GM19239 (cell line): ENCODE measurements around the gene CRISPLD2.

ENCODE experiments used
- DNase-seq: peaks from one replicate; pipeline ENCODE4 v3.0.0; 2011; ENCODE audit warnings: low spot score; ENCODE audit not compliant: insufficient read length
- FAIRE-seq: peaks from 2 replicates; lab custom pipeline; 2011; peaks lifted over from hg19 to GRCh38; lab: Jason Lieb, UNC

The CRISPLD2 gene

GRCh38 chr16:84898447-84898846, 78.7 kb downstream of the CRISPLD2 start:
- DNase-seq (no peak), FAIRE-seq (no peak)

GRCh38 chr16:84899414-84899813, 79.6 kb downstream of the CRISPLD2 start:
- FAIRE-seq: no peak
- no peak for DNase-seq

DNA sequence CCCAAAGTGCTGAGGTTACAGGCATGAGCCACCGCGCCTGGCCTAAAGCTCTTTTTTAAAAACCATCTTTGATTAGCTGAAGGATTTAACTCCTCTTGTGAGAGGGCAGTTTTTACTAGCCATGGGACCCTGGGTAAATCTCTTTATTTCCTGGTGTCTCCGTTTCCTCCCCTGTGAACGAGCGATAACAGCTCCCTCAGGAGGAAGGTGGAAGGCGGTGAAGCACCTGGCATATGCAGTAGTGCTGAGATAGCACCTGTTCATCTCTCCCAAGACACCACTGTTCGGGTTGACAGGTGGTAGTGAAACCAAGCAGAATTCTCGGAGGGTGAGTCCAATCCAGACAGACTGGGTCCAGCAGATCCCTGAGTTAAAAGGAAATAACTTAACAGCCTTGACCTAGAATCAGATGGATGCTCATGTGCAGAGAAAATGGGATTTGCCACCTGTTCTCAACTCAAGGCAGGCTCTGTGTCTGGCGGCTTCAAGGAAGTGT, 86.2 kb downstream of the CRISPLD2 start:
- FAIRE-seq (no peak), DNase-seq (no peak)

- no peak for FAIRE-seq
- DNase-seq: no peak
Measured at GRCh38 chr16:84907051-84907450, 87.3 kb downstream of the CRISPLD2 start.

DNA sequence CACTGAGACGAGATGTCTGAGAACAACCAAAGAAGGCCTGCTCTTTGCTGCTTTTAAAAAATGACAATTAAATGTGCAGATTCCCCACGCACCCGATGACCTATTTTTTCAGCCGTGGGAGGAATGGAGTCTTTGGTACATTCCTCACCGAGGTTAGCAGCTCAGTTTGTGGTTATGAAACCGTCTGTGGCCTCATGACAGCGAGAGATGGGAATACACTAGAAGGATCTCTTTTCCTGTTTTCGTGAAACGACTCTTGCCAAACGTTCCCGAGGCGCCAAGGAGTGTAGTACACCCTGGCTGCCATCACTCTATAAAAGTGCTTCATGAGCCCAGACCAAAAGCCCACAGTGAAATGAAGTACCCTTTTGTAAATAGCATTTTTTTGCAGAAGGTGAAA, 87.8 kb downstream of the CRISPLD2 start:
- DNase-seq: no peak
- FAIRE-seq: no peak

GRCh38 chr16:84909476-84910085, 89.8 kb downstream of the CRISPLD2 start:
- DNase-seq: no peak
- FAIRE-seq: no peak

GRCh38 chr16:84911486-84912216, 91.9 kb downstream of the CRISPLD2 start:
- FAIRE-seq: no peak
- no peak for DNase-seq

GRCh38 chr16:84913315-84913714, 93.5 kb downstream of the CRISPLD2 start:
- FAIRE-seq (no peak), DNase-seq (no peak)

DNA sequence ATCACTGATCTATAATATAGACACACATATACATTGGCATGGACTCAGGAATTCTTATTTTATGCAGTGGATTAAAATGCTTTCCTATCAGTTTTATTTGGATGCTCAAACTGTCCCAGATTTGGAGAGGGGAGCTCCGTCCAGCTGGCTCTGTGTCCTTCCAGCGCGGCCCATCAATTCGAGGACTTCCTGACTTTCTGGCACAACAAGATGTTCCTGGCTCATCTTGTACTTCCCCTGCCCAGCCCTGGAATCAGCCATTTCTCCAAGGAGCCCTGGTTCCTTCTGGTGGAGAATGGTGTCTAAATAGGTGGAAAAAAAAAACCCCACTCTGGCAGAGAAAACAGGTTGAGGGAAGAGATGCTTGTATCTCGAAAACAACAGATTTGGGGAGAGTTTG, 94.5 kb downstream of the CRISPLD2 start:
- DNase-seq (no peak), FAIRE-seq (no peak)

DNA sequence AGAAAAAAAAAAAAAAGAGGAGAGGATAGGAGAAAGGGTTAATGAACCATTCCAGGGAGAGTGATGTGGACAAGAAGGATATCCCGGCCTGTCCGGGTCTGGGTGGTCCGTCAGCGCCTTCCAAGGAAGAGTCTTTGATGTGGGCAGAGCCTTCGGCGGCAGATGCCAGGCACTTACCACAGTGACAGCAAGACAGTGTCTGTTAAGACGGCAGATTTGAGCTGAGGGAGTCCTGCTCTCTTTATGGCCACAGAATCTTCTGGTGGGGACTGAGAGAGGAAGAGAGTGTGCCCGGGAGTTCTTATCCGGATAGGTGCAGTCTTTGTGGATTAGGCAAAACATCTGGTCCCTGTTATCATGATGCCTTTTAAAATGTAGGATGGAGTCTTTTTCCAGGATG, 96.4 kb downstream of the CRISPLD2 start:
- FAIRE-seq (no peak), DNase-seq (no peak)

DNA sequence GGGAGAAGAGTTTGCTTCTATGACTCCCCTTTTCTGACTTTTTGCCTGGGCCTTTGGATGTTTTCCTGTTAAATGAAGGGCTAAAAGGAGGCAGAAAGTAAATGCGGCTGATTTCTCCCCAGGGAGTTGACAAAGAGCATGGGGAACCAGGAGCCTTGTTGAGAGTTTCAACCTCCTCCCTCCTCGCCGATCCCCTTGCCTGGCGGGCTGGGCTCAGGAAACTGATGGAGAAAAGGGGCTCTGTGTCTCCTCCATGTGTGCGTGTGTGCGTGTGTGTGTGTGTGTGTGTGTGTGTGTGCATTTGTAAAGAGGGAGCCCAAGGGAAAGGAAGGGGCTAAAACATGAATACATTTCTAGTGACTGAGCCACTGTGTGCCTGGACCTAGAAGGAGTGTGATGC, 97.1 kb downstream of the CRISPLD2 start:
- DNase-seq (no peak), FAIRE-seq (no peak)

- no peak for FAIRE-seq
Measured at GRCh38 chr16:84917492-84917891, 97.7 kb downstream of the CRISPLD2 start.

DNA sequence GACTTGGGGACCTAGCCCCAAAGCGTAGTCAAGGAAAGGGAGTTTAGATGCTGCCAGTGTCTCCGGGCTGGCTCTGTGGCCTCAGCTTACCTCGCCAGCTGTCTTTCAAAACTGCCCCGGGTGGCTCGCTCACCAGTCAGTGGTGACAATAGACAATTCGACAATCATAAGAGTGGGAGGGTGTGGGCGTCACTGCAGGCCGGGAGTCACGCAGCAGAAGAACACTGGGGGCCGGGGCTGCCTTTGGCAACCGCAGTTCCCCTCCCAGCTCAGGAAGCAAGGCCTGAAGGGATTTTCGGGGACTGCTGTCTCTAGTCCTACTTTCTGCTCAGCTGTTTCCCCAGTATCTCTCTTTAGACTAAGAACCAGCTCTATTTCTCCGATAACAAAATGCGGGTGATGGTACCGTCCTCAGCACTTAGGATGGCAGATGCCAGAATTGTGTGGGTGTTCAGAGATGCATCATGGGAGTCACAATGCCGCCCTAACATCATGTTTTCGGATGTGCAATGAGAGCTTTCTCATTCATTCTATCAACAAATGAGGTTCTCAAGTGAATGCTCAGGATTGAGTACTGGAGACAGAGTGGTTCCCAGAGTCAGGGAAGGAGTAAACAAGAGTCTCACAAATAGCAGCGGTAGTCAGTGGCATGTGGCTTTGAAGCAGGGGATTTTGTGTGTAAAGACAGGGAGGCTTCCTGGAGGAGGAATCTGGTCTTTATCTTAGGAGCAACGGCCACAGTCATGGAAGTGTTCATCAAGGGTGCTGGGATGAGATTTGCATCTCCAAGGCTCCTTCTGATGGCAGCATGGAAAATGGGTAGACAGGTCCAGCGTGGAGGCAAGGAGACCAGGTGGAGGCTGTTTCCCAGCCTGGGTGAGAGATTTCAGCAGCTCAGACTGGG, 98.5 kb downstream of the CRISPLD2 start:
- FAIRE-seq (no peak), DNase-seq (no peak)

More at GRCh38 chr16:84917492-84917891, 97.7 kb downstream of the CRISPLD2 start:
- no peak for DNase-seq

DNA sequence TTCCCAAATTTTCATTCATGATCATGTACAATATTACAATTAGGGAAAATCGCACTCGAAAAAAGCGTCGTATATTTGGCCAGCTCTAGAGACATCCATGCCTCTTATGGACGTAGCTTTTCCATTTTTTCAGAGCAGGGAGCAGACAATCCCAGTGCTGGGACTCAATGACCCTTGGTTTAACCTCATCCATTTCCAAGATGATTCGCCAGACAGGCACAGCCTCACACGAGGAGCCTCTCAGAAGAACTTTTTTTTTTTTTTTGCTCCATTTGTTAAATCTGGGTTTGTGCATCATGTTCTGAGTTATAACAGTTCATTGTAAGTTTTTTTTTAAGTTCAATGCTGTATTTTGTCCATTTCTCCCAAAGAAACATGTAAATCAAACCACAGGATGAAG, 99.5 kb downstream of the CRISPLD2 start:
- DNase-seq: no peak

DNA sequence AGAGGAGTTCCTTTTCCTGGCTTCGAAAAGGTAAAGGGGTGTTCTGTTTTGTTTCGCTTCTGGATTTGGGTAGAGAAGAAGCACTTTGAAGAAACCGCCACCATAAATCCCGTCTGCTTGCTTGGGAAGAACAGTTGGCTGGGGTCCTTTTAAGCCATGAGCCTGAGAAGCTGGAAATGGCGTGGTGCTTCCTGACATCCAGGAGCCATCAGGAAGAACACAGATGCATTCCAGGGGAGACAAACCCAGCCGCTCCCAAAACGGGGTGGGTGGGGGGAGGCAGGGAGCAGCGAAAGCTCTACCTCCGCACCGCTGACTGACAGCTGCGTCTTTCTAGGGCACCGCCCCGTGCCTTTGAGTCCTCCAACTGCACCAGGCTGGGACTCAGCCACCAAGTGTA, 99.9 kb downstream of the CRISPLD2 start:
- DNase-seq (no peak), FAIRE-seq (no peak)

More for the DNA sequence above, 99.5 kb downstream of the CRISPLD2 start:
- no peak for FAIRE-seq

DNA sequence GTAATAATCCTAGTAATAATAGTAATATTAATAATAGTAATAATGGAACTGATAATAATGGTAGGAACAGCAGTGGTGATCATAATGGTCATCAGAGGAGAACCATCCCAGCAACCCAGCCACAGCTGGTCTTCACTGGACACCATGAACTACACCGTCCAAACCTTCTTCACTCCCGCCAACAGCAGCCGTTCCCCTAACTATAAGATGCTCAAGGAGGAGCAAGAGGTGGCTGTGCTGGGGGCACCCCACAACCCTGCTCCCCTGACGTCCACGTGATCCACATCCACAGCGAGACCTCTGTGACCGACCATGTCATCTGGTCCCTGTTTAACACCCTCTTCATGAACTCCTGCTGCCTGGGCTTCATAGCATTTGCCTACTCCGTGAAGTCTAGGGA, 100.5 kb downstream of the CRISPLD2 start:
- FAIRE-seq (no peak), DNase-seq (no peak)

DNA sequence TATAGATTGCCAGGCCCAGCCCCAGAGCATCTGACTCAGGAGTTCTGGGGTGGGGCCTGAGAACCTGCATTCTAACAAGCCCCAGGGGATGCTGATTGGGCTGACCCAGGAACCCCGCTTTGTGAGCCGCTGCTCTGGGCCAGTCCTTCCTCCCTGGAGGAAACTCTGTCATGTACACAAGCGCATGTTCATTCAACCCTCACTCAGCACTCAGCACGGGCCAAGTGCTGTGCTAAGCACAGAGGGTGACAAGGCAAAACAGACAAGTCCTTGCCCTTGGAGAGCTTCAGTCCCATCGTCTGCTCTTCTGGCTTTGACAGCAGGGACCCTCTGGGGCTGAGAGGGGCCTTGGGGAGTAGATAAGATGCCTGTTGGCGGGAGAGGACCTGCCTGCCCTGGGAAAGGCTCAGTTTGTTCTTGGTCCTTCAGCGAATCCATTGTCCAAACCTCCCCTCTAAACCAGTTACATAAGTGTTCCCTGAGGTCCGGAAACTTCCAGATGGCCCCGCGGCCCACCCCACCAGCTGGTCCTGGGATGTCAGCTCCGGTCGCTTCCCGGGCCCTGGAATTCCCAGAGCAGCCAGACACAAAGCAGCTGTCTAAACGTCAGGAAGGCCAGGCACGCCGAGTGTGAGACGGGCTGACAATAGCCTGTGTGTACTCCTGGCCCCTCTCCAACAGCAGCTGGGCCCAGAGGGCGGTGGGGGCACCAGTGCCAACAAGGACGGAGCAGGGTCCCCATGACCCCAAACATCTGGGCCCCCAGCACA, 102.8 kb downstream of the CRISPLD2 start:
- no peak for FAIRE-seq

DNA sequence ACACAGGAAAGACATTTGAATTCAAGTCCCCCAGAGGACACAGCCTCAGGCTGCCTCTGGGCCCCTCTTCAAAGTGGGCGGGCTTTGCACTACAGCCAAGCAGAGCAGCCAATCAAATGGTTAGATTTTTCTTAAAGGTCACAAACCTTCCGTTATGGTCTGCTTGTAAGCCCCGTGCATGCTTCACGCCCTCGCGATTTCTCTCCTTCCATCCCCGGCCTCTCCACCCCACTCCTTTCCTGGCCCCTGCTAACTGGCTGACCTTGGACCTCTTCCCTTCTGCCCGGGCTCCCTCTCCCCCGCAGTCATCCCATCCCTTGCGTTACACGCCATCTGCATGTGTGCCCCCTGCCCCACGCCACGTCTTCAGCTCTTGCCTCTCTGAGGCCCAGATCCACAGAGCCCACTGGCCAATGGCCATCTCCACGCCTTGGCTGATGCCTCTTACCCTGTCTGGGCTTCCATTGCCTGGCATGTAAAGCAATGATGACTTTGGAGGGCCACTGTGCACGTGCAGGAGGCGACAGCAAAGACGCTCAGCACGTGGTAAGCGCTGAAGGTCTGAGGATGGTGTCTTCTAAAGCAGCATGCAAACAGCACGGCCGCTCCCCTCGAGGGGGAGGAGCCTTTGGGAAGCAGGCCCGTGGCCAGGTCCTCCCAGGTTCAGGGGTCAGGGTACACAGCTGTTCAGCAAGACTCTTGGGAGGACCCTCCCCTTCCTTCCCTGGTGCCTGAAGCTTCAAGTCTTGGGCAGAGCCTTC, 104.7 kb downstream of the CRISPLD2 start:
- FAIRE-seq: no peak
- no peak for DNase-seq

More for the DNA sequence above, 102.8 kb downstream of the CRISPLD2 start:
- DNase-seq: no peak

DNA sequence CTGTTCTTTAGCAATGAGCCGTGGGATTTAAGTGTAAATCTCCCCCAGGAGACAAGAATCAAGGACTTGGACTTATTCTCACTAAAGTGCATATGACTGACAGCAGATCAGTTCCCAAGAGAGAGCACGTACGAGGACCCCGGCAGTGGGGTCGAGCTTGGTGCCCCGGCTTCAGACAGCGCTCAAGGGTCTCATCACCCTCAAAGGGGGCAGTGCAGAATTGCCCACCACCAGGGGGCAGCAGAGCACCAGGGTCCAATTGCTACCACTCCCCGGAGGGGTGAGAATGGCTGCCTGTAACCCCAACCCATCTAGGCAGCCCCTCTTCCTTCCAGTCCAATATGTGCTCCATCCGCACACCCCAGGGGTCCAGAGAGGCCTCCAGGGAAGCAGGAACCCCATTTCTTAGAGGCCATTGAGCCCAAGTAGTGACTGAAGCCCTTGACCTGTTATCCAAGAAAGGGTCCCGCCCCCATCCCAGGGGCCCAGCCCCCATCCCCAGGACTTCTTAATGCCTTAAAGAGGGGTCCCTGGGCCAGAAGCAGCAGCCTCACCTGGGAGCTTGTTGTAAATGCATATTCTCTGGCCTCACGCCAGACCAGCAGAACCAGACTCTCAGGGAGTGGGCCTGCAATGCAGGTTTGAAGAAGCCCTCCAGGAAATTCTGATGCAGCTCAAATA, 105.4 kb downstream of the CRISPLD2 start:
- DNase-seq: peak; percentile 59

More for the DNA sequence above, 105.4 kb downstream of the CRISPLD2 start:
- no peak for FAIRE-seq
